Purkinje cell (primary cell): Measurements from ENCODE around the gene DNAH3. TPM values are rescaled to one million over a fixed set of nuclear protein-coding genes. Genes with fewer than 3 reads are reported as not detected.

Experiments used
- polyA plus RNA-seq: library from polyadenylated mRNA; unstranded; fragments of >200 nt; fragmentation: Nextera tagmentation; gene quantifications from 2 replicates; pipeline ENCODE4 v1.2.1, GENCODE V29; 2014

Gene DNAH3
- not detected in 2 replicates for polyA plus RNA-seq

GRCh38 chr16:21150375-21151001, at the start of gene DNAH3:
Gene DNAH3, minus strand, starts transcription at chr16:21150846. Its CDS starts 527 bp downstream, at chr16:21150319.

GRCh38 chr16:21158208-21159110, 7.8 kb upstream of the DNAH3 start, which contains the start of gene LDAF1:
Gene LDAF1, plus strand, starts transcription at chr16:21158674. Its CDS starts 2,509 bp downstream, at chr16:21161183.

GRCh38 chr16:20900299-20901067, 250.2 kb downstream of the DNAH3 start, which contains the start of the genes DCUN1D3 and LYRM1:
Gene DCUN1D3, minus strand, starts transcription at chr16:20900358. Its CDS starts 37,820 bp downstream, at chr16:20862538.
Gene LYRM1, plus strand, starts transcription at chr16:20900771. Its CDS starts 14,785 bp downstream, at chr16:20915556.

Other genes with a start within 250 kb of the DNAH3 start
- 6.1 and 10.0 TPM in 2 replicates for gene LDAF1, start 7.8 kb upstream of the DNAH3 start, polyA plus RNA-seq
- gene ZP2, start 60.7 kb upstream of the DNAH3 start, polyA plus RNA-seq = 0.11 and 2.2 TPM in 2 replicates
- gene ANKS4B, start 82.9 kb upstream of the DNAH3 start, polyA plus RNA-seq = not detected in 2 replicates
- 3.5 and 73.7 TPM in 2 replicates for gene CRYM, start 127.4 kb upstream of the DNAH3 start, polyA plus RNA-seq